T47D (cell line): ENCODE measurements around the gene ERAL1.

Experiments
- DNase-seq, 2 experiments: peaks; one replicate each; pipeline versions ENCODE4 v3.0.0 to v3.0.0-alpha.2; 2011 to 2012; ENCODE audit warnings: low read depth in 1 of 2, low spot score in 1 of 2
- JUND ChIP-seq: IDR thresholded peaks from 2 replicates; pipeline ENCODE4 v1.6.1; 2012; ENCODE audit warnings: low read depth
- in situ Hi-C: cut with HindIII; loops from 2 replicates; pipeline ENCODE4 v1.10.0; 2016; ENCODE audit warnings: low sequenced_read_pairs, low pct_unique_long_range_greater_than_20kb

Gene ERAL1

GRCh38 chr17:28878158-28878910, 23.5 kb downstream of the ERAL1 start:
- in situ Hi-C loops = no loop called here
- DNase-seq = no peak
- TF ChIP-seq JUND = no peak

DNA sequence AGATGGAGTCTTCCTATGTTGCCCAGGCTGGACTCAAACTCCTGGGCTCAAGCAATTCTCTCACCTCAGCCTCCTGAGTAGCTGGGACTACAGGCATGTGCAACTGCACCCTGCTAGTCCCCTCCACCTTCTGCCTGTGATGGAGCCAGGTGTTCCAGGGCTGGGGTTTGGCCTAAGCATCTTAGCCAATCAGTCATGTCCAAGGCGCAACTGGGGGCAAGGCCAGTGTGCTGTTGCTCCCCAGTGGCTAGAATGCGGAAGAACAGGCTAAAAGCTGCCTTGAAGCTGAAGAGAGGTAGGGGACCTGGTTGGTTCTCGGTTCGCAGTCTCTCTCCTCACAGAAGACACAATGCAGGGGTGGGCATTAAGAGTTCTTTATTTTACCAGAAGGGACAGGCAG, 24.2 kb downstream of the ERAL1 start:
- in situ Hi-C loops = no loop called here
- peak; percentile 91 to 97 for DNase-seq
- no peak for TF ChIP-seq JUND

DNA sequence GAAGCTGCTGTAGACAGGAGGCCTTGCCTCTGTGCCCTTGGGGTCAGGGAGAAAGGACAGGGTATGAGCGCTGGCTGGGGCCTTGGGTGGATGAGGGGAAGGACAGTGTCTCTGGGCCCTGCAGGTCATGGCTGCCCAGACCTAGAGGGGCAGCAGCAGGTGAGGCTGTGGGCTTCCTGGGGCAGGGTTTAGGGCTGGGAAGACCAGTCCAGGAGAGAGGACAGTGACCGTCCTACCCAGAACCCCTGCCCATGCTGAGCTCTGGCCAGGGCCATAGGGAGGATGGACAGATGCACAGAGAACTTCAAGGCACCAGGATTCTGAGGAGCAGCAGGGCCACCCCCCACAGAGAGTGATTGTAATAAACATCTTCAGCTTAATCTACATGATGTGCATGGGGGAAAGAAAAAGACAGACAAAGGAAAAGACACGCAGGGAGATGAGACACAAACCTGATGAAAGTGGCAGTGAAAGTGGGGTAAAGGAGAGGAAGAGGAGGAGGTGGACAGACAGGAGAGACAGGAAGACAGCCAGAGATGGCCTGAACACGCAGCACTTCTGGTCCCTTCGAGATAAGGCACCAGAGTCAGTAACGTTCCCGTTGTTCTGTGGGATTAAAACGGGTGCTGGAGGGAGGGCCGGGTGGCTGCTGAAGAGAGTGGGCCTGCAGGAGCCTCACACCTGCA, 25.2 kb downstream of the ERAL1 start:
- no peak for DNase-seq
- in situ Hi-C loops = no loop called here
- no peak for TF ChIP-seq JUND

DNA sequence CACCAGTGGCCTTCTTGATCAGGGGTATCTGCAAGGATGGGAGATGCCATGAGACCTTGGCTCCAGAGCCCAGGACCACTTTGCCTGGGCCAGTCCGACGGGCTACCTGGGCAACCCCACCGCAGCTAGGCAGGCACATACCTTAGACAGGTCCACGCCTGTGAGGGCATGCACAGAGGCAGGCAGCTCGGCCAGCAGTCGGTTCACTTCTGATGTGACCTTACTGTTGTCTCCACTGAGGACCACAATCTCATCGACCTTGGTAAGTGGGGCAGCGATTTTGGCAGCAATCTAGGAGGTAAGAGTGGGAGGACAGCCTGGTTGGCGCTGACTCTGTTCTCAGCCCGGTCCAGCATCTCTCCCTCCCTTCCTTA, 25.7 kb downstream of the ERAL1 start:
- DNase-seq = no peak
- in situ Hi-C loops = no loop called here
- no peak for TF ChIP-seq JUND

DNA sequence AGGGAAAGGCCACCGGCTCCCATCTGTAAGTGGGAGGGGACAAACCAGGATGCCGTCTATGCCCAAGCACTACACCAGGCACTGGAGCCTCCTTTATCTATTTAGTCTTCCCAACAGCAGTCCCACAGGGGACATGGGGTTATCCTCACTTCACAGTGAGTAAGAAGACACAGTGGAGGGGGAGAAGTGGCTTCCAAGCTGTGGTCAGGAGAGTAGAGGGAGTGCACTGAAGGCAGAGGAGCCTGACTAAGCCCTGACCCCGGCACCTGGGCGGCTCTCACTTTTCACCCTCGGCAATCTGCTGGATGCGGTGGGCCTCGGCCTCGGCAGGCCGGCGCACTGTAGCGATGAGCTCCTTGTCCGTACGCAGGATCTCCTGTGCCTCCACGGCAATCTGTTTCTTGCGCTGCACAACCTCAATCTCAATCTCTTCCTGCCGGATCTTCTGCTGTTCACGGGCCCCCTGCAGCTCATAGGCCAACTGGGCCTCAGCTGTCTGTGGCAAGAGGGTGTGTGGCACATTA, 26.8 kb downstream of the ERAL1 start:
- TF ChIP-seq JUND = no peak
- no peak for DNase-seq
- in situ Hi-C loops = no loop called here

DNA sequence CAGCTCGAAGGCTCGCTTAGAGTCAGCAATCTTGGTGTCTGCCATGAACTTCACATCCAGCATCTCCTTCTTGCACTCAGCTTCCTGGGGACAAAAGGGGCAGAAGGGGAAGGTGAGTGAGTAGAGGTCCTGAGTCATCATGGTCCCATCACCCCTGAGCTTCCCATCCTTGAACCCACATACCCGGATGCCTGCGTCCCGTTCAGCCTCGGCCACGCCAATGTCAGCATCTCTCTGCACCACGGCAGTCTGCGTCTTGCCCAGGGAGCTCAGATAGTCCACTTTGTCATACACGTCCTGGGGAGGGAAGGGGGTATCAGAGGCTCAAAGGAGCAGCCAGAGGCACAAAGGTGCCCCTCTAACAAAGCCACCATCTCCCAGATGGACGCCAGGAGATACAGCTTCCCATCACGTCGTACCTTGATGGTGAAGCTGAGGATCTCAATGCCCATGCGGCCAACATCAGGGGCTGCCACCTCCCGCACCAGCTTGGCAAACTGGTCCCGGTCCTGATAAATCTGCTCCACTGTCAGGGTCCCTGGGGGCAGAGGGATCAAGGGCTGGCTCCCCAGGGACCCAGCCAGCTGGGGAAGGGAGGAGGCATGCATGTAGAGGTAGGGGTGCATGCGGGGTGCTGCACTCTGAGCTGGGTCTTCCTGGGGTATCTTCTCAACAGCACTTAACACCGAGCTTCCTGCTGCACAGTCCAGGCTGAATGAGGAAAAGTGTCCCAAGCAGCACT, 27.5 kb downstream of the ERAL1 start:
- in situ Hi-C loops = no loop called here
- DNase-seq = no peak
- no peak for TF ChIP-seq JUND

DNA sequence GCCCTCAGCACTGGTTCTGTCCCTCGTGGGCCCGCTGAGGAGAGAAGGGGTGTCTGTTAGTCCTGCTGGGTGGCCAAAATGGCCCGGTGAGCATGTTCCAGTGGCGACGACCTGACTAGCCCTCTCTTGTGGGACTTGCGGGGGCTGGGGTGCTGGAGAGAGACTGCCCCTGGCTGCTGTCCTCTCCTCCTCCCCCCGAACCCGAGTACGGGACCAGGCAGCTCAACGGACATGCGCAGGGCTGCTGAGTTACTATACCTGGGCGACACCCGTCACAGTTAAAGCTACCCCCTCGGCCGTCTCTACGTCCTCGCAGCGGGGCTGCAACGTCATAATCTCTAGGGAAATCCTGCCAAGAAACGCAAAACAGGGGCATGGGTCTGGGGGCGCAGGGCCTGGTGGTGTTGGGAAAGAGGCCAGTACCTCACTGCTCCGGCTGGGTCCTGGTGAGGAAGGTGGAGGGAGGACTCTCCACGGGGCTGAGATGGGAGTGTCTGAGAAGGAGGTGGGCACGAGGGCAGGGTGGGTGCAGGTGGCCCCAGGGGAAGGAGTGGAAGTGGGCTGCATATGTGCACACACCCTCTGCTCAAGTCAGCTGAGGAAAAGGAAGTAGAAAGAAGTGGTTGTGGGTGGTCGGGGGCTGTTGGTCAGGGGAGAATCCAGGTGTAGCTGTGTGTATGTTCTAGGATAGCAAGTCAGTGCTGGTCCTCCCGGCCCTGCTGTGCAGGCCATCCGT, 29.3 kb downstream of the ERAL1 start:
- TF ChIP-seq JUND = no peak
- in situ Hi-C loops = no loop called here
- no peak for DNase-seq

DNA sequence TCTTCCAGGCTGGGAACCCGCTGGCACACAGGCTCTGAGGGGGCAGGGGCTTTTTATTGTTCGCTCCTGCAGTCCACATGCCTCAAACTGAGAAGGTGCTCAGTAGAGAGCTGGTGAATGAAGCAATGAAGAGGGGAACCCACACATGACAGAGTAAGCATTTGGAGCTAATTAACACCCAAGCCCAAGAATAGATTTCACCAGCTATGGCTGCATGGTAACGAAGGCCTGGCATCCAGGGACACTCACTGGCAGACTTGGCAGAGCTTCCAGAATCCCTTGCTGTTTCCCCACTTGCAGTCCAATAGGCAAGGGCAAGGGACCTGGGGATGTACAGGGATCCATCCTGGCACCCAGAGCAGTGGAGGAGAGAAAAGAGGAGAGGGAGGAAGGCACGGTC, 30.5 kb downstream of the ERAL1 start:
- no peak for TF ChIP-seq JUND
- in situ Hi-C loops = no loop called here
- DNase-seq = no peak

- in situ Hi-C loops = no loop called here
- no peak for TF ChIP-seq JUND
- DNase-seq = no peak
Measured at GRCh38 chr17:28885951-28886350, 31.1 kb downstream of the ERAL1 start.

GRCh38 chr17:28887871-28888471, 33.2 kb downstream of the ERAL1 start:
- in situ Hi-C loops = no loop called here
- no peak for TF ChIP-seq JUND
- DNase-seq = no peak

DNA sequence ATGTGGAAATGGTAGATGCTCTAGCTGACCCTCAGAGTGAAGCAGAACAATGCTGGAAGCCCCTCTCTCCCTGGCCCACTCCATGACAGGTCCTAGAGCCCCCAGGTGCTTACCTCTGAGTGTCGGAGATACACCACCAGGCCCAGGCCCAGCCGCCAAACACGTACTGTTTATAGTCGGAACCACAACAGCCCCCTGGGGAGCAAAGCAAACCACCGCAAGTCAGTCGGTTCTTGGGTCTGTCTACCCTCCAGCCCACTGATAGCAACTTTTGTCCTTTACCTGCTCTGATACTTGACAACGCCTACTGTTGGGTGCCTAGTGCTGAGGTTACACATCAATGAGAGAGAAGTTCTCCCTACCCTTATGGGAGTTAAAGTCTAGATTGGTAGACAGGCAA, 34.0 kb downstream of the ERAL1 start:
- in situ Hi-C loops = no loop called here
- no peak for DNase-seq

GRCh38 chr17:28889996-28890395, 35.2 kb downstream of the ERAL1 start:
- in situ Hi-C loops = no loop called here
- no peak for DNase-seq
- no peak for TF ChIP-seq JUND

More for the DNA sequence above, 34.0 kb downstream of the ERAL1 start:
- no peak for TF ChIP-seq JUND
